GM12878 (cell line): ENCODE results near the gene NELL1. TPM values are rescaled to one million over a fixed set of nuclear protein-coding genes. Genes with fewer than 3 reads are reported as not detected.

ENCODE experiments used
- ATAC-seq: fragments of 200-7000 bp; cut with Tn5 transposase; 3 replicates; pipeline ENCODE4 v1.9.1; 2020; ENCODE audit warnings: mild to moderate bottlenecking, moderate library complexity
- BruUV-seq: library from RNA; stranded (reverse); fragments of 400-500 nt; replicated peaks from 2 replicates; lab custom pipeline; 2021; lab: Mats Ljungman, UMichigan
- CTCF ChIA-PET: fragments of 300-600 bp; sonication (Branson Sonifier 250); formaldehyde crosslinking; extraction: SDS; loops from one replicate; lab custom pipeline; 2021; ENCODE audit warnings: inconsistent platforms; lab: Yijun Ruan, JAX
- POLR2A ChIA-PET: fragments of 350-600 bp; formaldehyde crosslinking; extraction: SDS; loops from one replicate; lab custom pipeline; 2021; ENCODE audit warnings: inconsistent platforms; lab: Charles Lee
- RAD21 ChIA-PET: fragments of 300-600 bp; sonication (Branson Sonifier 250); formaldehyde crosslinking; loops from one replicate; lab custom pipeline; 2023; ENCODE audit warnings: antibody characterized with exemption; ENCODE audit not compliant: unreplicated experiment; lab: Charles Lee
- SMC1A ChIA-PET: fragments of 300-600 bp; sonication (Branson Sonifier 250); formaldehyde crosslinking; loops from one replicate; lab custom pipeline; 2023; ENCODE audit not compliant: unreplicated experiment, uncharacterized antibody; lab: Charles Lee
- DNase-seq: peaks from one replicate; pipeline ENCODE4 v3.0.0-alpha.2; 2011; ENCODE audit warnings: low read depth, low spot score
- FAIRE-seq: peaks from 3 replicates; lab custom pipeline; 2011; peaks lifted over from hg19 to GRCh38; lab: Jason Lieb, UNC
- H2AFZ ChIP-seq: 2 replicates; pipeline ENCODE4 v1.6.0; 2011; ENCODE audit warnings: low read depth, low read length, control low read depth; ENCODE audit not compliant: control insufficient read depth
- H3K27ac ChIP-seq: 2 replicates; pipeline ENCODE4 v1.5.1; 2011; ENCODE audit warnings: control low read depth; ENCODE audit not compliant: control insufficient read depth, insufficient read depth
- H3K27me3 ChIP-seq, 2 experiments: replicated peaks in 1 of 2; 2 replicates each; pipeline versions ENCODE4 v1.6.0 to v1.6.1; 2011; ENCODE audit warnings: low read length in 1 of 2; ENCODE audit not compliant: control insufficient read depth in 2 of 2, insufficient read depth in 2 of 2
- H3K36me3 ChIP-seq, 2 experiments: 2 replicates each; pipeline ENCODE4 v1.5.1; 2011; ENCODE audit warnings: low read length in 1 of 2; ENCODE audit not compliant: control insufficient read depth in 2 of 2, insufficient read depth in 2 of 2
- H3K4me1 ChIP-seq: 2 replicates; pipeline ENCODE4 v1.6.1; 2011; ENCODE audit warnings: mild to moderate bottlenecking, low read length, moderate library complexity, mixed read lengths; ENCODE audit not compliant: control insufficient read depth, insufficient read depth
- H3K4me2 ChIP-seq: 2 replicates; pipeline ENCODE4 v1.6.0; 2011; ENCODE audit warnings: control low read depth; ENCODE audit not compliant: control insufficient read depth, insufficient read depth
- H3K4me3 ChIP-seq: fragments of 200-600 bp; sonication (generic); 2 replicates; pipeline ENCODE4 v1.5.1; 2016
- H3K79me2 ChIP-seq: 2 replicates; pipeline ENCODE4 v1.6.0; 2011; ENCODE audit warnings: low read length; ENCODE audit not compliant: control insufficient read depth, insufficient read depth
- H3K9ac ChIP-seq: 2 replicates; pipeline ENCODE4 v1.8.0; 2011; ENCODE audit warnings: low read length, control low read depth, mixed read lengths; ENCODE audit not compliant: control insufficient read depth, insufficient read depth
- H3K9me3 ChIP-seq: replicated peaks from 3 replicates; pipeline ENCODE4 v1.5.1; 2011; ENCODE audit warnings: mild to moderate bottlenecking, low read length; ENCODE audit not compliant: control insufficient read depth, insufficient read depth
- H4K20me1 ChIP-seq: 2 replicates; pipeline ENCODE4 v1.6.0; 2011; ENCODE audit not compliant: control insufficient read depth, insufficient read depth
- CBX5 ChIP-seq: sonication (generic); IDR thresholded peaks from 2 replicates; pipeline ENCODE4 v1.6.1; 2016; ENCODE audit warnings: low read depth, moderate library complexity, mild to moderate bottlenecking, inconsistent platforms
- GABPA ChIP-seq: IDR thresholded peaks from 2 replicates; pipeline ENCODE4 v1.6.1; 2014; ENCODE audit warnings: antibody characterized with exemption, low read depth, mild to moderate bottlenecking, inconsistent platforms
- MEF2A ChIP-seq: IDR thresholded peaks from 2 replicates; pipeline ENCODE4 v1.6.1; 2011; ENCODE audit warnings: low read depth, mild to moderate bottlenecking, low read length, moderate library complexity; ENCODE audit not compliant: insufficient read depth
- MYC ChIP-seq: IDR thresholded peaks from 2 replicates; pipeline ENCODE4 v1.6.1; 2011; ENCODE audit warnings: mild to moderate bottlenecking, low read length, moderate library complexity, inconsistent platforms; ENCODE audit not compliant: insufficient read depth, insufficient replicate concordance, insufficient read length, severe bottlenecking
- NR2F1 ChIP-seq: fragments of 450-650 bp; conservative IDR thresholded peaks from 2 replicates; pipeline ENCODE4 v1.6.1; 2017; ENCODE audit warnings: mild to moderate bottlenecking
- NRF1 ChIP-seq: conservative IDR thresholded peaks from 2 replicates; pipeline ENCODE4 v1.6.1; 2011; ENCODE audit warnings: mild to moderate bottlenecking, low read depth, low read length, improper control_type of control experiment
- SP1 ChIP-seq: IDR thresholded peaks from one replicate; pipeline ENCODE4 v1.6.1; 2011; ENCODE audit warnings: low read depth, low read length
- SPI1 ChIP-seq: IDR thresholded peaks from 2 replicates; pipeline ENCODE4 v1.6.1; 2011; ENCODE audit warnings: low read depth, mild to moderate bottlenecking, low read length, moderate library complexity, borderline replicate concordance; ENCODE audit not compliant: insufficient read depth
- TCF12 ChIP-seq: IDR thresholded peaks from 2 replicates; pipeline ENCODE4 v1.6.1; 2011; ENCODE audit warnings: low read depth, mild to moderate bottlenecking, low read length
- ZBED1 ChIP-seq: IDR thresholded peaks from 2 replicates; pipeline ENCODE4 v1.6.1; 2016; ENCODE audit warnings: borderline replicate concordance
- ZNF207 ChIP-seq: fragments of 450-650 bp; IDR thresholded peaks from 2 replicates; pipeline ENCODE4 v1.6.1; 2014; ENCODE audit warnings: antibody characterized with exemption, mild to moderate bottlenecking, borderline replicate concordance
- WGBS: methylation state at CpG from one replicate; pipeline ENCODE4 v1.1.6; 2016; ENCODE audit warnings: low lambda C conversion rate; ENCODE audit not compliant: insufficient replicate concordance, insufficient coverage; ENCODE audit errors: missing lambda C conversion rate; 5-methylcytosine and 5-hydroxymethylcytosine counted together
- in situ Hi-C: fragments of 300-500 bp; cut with MboI; formaldehyde crosslinking; loops from 9 replicates; pipeline ENCODE4 v1.14.3; 2018; ENCODE audit warnings: mixed read lengths
- intact Hi-C: fragments of 100-400 bp; cut with micrococcal nuclease; formaldehyde crosslinking; loops from one replicate; pipeline ENCODE4 v1.14.2; 2022; ENCODE audit not compliant: unreplicated experiment
- polyA plus RNA-seq, 11 experiments: library from polyadenylated mRNA; depleted of rRNA in 4 of 11; unstranded in 6 of 11; stranded (reverse) in 5 of 11; fragments of >200 nt; fragmentation: Nextera tagmentation in 4 of 11; fragmentation: Illumina TruSeq in 1 of 11; extraction: Ambion mirVana in 4 of 11; extraction: Trizol in 1 of 11; gene quantifications; 1 replicate in 1 of 11; 2 replicates in 10 of 11; pipeline versions ENCODE4 v1.2.1 to v1.2.3, GENCODE V29; 2011 to 2016; ENCODE audit warnings: inconsistent platforms in 2 of 11, missing spikeins in 2 of 11, low read depth in 1 of 11
- total RNA-seq, 4 experiments: library from RNA; depleted of rRNA in 3 of 4; stranded (reverse); fragments of >200 nt in 3 of 4; fragmentation: Illumina TruSeq in 1 of 4; extraction: Trizol in 1 of 4; gene quantifications; 2 replicates each; pipeline versions ENCODE4 v1.2.1 to v1.2.3, GENCODE V29; 2013 to 2021
- TF ChIP-seq, protein P1 (sequence below): fragments of 450-650 bp; conservative IDR thresholded peaks from 2 replicates; pipeline ENCODE4 v1.6.1; 2017; ENCODE audit warnings: mild to moderate bottlenecking, moderate library complexity

NELL1 gene
- total and polyA plus RNA-seq, 10 of the 15 experiments (the other 5 are each of a cell fraction or from before 2014, with no cell fraction given): 0.02 to 0.12 TPM; not detected in 8

DNA sequence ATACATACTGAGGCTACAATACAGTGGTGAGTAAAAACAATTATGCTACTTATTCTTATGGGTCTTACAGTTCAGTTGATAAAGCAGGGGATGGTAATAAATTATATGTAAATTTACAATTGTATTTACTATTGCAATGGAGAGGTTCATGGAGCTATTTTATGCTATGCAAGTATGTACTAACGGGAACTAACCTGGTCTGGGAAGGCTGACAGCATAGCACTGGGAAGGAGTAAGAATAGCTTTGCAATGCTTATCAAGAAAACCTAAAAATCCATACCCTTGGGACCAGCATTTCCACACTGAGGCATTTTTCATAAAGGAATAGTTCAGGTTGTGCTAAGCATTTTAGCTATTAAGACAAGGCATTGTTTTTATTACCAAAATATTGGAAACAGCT, 700.6 kb downstream of the NELL1 start:
- Histone ChIP-seq H3K4me1 (no peaks in the 10 kb centered on the region), H3K79me2 (no peaks in the 10 kb centered on the region), H3K9me3 (no peaks in the 10 kb centered on the region), H4K20me1 (no peaks in the 10 kb centered on the region), H3K9ac (no peak overlapping the region), H3K4me3 (no peak overlapping the region), H2AFZ (no peak overlapping the region), H3K27ac (no peak overlapping the region), H3K27me3 (no peaks in the 10 kb centered on the region), H3K4me2 (no peak overlapping the region), H3K36me3 (no peaks in the 10 kb centered on the region)
- intact Hi-C loops: no loop called here
- FAIRE-seq (no peak), ATAC-seq (no peak), DNase-seq (no peak)
- BruUV-seq: no TSS peak
- ChIA-PET RAD21 (no interaction called here), SMC1A (interaction anchor here (0.9 to 1.3 kb wide), 3 partner anchors 9 to 16 kb away, joined by 3 to 4 read pairs (median 4); no protein-coding TSS in a partner anchor), CTCF (no interaction called here), POLR2A (no interaction called here)
- TF ChIP-seq MYC (no peak), GABPA (no peak)
- WGBS: 0% methylated on average over 1 of the region's 1 CpG
- in situ Hi-C loops: no loop called here

- H3K4me3 ChIP-seq: no peak overlapping the region
- no peak for FAIRE-seq
- CTCF ChIA-PET: interaction anchor here (0.9 kb wide), 1 partner anchor 18 kb away, joined by 3 read pairs; no protein-coding TSS in a partner anchor
Observed at GRCh38 chr11:21371044-21371443, 701.7 kb downstream of the NELL1 start.

More at GRCh38 chr11:21371044-21371443, 701.7 kb downstream of the NELL1 start:
- Histone ChIP-seq H3K36me3 (no peaks in the 10 kb centered on the region), H4K20me1 (no peaks in the 10 kb centered on the region), H2AFZ (no peak overlapping the region), H3K27ac (no peak overlapping the region), H3K4me2 (no peak overlapping the region), H3K79me2 (no peaks in the 10 kb centered on the region), H3K9ac (no peak overlapping the region), H3K27me3 (no peaks in the 10 kb centered on the region), H3K9me3 (no peaks in the 10 kb centered on the region), H3K4me1 (no peaks in the 10 kb centered on the region)
- no peak for TF ChIP-seq NR2F1
- TF ChIP-seq SPI1: no peak
- no peak for TF ChIP-seq SP1
- TF ChIP-seq CBX5: no peak
- TF ChIP-seq, protein P1, sequence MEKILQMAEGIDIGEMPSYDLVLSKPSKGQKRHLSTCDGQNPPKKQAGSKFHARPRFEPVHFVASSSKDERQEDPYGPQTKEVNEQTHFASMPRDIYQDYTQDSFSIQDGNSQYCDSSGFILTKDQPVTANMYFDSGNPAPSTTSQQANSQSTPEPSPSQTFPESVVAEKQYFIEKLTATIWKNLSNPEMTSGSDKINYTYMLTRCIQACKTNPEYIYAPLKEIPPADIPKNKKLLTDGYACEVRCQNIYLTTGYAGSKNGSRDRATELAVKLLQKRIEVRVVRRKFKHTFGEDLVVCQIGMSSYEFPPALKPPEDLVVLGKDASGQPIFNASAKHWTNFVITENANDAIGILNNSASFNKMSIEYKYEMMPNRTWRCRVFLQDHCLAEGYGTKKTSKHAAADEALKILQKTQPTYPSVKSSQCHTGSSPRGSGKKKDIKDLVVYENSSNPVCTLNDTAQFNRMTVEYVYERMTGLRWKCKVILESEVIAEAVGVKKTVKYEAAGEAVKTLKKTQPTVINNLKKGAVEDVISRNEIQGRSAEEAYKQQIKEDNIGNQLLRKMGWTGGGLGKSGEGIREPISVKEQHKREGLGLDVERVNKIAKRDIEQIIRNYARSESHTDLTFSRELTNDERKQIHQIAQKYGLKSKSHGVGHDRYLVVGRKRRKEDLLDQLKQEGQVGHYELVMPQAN: no peak
- TF ChIP-seq NRF1: no peak
- TF ChIP-seq TCF12: no peak
- TF ChIP-seq ZBED1: no peak
- no peak for TF ChIP-seq ZNF207
- TF ChIP-seq MEF2A: no peak
- ChIA-PET POLR2A (no interaction called here), SMC1A (interaction anchor here (0.6 to 1.3 kb wide), 3 partner anchors 11 to 320 kb away, joined by 4 read pairs; no protein-coding TSS in a partner anchor), RAD21 (no interaction called here)
- intact Hi-C loops (no loop called here), in situ Hi-C loops (no loop called here)
- WGBS: 20% methylated on average over 5 of the region's 5 CpGs
- no TSS peak for BruUV-seq
- ATAC-seq (no peak), DNase-seq (no peak)
